Osteoblast (primary cell): Measurements from ENCODE around the gene ABCC4. TPM values are rescaled to one million over a fixed set of nuclear protein-coding genes. Genes with fewer than 3 reads are reported as not detected.

Experiments used
- DNase-seq: peaks from one replicate; pipeline ENCODE4 v3.0.0; 2011; ENCODE audit warnings: low spot score, mixed read lengths; ENCODE audit not compliant: insufficient read length; ENCODE audit errors: missing footprints
- H2AFZ ChIP-seq: 2 replicates; pipeline ENCODE4 v1.6.0; 2011; ENCODE audit warnings: mild to moderate bottlenecking, low read length
- H3K27ac ChIP-seq: 2 replicates; pipeline ENCODE4 v1.5.1; 2011; ENCODE audit warnings: mild to moderate bottlenecking, low read depth, low read length, moderate library complexity
- H3K27me3 ChIP-seq: 2 replicates; pipeline ENCODE4 v1.6.0; 2012; ENCODE audit warnings: mild to moderate bottlenecking, control low read depth, inconsistent platforms, low read length, moderate library complexity; ENCODE audit not compliant: insufficient read depth
- H3K36me3 ChIP-seq: 2 replicates; pipeline ENCODE4 v1.5.1; 2011; ENCODE audit warnings: mild to moderate bottlenecking, low read length, control low read depth, moderate library complexity; ENCODE audit not compliant: insufficient read depth
- H3K4me1 ChIP-seq: 2 replicates; pipeline ENCODE4 v1.5.1; 2011; ENCODE audit warnings: mild to moderate bottlenecking, low read length, control low read depth, moderate library complexity; ENCODE audit not compliant: insufficient read depth
- H3K4me2 ChIP-seq: 2 replicates; pipeline ENCODE4 v1.6.0; 2011; ENCODE audit warnings: mild to moderate bottlenecking, low read length; ENCODE audit not compliant: insufficient read depth
- H3K4me3 ChIP-seq: fragments of 200-600 bp; sonication (generic); 3 replicates; pipeline ENCODE4 v1.5.1; 2012; ENCODE audit warnings: mild to moderate bottlenecking, low read length, inconsistent platforms; ENCODE audit not compliant: insufficient read depth
- H3K79me2 ChIP-seq: 2 replicates; pipeline ENCODE4 v1.6.0; 2012; ENCODE audit warnings: mild to moderate bottlenecking, low read length, control low read depth, inconsistent platforms; ENCODE audit not compliant: insufficient read depth
- H3K9me3 ChIP-seq: 2 replicates; pipeline ENCODE4 v1.5.1; 2011; ENCODE audit warnings: low read depth, low read length, control low read depth
- H4K20me1 ChIP-seq: 2 replicates; pipeline ENCODE4 v1.6.0; 2012; ENCODE audit warnings: mild to moderate bottlenecking, low read length, control low read depth; ENCODE audit not compliant: insufficient read depth
- total RNA-seq: library from RNA; depleted of rRNA; stranded (reverse); fragments of >200 nt; gene quantifications from 2 replicates; pipeline ENCODE4 v1.2.3, GENCODE V29; 2012
- TF ChIP-seq, protein P1 (sequence below): IDR thresholded peaks from 2 replicates; pipeline ENCODE4 v1.5.1; 2011; ENCODE audit warnings: mild to moderate bottlenecking, low read depth, low read length, moderate library complexity; ENCODE audit errors: extremely low read depth

The ABCC4 gene
- total RNA-seq, 1 donor: 27.5 TPM

DNA sequence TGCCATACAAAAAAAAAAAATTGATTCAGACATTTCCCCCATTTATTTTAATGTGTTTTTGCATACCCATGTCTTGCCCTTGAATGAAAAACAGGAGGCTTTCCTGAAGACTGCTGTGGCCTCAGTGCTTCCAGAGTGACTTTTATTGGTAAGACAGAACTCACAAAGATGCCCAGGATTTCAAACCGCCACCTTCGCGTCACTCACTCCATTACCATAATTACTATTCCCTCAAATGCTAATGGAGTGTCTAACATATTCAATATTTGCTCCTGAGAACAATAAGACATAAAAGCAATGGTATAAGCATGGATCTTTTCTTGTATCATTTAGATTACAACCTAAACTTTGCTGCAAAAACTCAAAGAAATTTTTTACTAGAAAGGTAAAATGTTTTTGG, 306.7 kb downstream of the ABCC4 start:
- no peaks in the 10 kb centered on the region for H3K79me2 ChIP-seq
- H2AFZ ChIP-seq: no peak overlapping the region
- no peaks in the 10 kb centered on the region for H3K36me3 ChIP-seq
- H3K27ac ChIP-seq: no peak overlapping the region
- TF ChIP-seq, protein P1, sequence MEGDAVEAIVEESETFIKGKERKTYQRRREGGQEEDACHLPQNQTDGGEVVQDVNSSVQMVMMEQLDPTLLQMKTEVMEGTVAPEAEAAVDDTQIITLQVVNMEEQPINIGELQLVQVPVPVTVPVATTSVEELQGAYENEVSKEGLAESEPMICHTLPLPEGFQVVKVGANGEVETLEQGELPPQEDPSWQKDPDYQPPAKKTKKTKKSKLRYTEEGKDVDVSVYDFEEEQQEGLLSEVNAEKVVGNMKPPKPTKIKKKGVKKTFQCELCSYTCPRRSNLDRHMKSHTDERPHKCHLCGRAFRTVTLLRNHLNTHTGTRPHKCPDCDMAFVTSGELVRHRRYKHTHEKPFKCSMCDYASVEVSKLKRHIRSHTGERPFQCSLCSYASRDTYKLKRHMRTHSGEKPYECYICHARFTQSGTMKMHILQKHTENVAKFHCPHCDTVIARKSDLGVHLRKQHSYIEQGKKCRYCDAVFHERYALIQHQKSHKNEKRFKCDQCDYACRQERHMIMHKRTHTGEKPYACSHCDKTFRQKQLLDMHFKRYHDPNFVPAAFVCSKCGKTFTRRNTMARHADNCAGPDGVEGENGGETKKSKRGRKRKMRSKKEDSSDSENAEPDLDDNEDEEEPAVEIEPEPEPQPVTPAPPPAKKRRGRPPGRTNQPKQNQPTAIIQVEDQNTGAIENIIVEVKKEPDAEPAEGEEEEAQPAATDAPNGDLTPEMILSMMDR: no peak
- H3K4me2 ChIP-seq: no peak overlapping the region
- no peak overlapping the region for H3K4me3 ChIP-seq
- H3K27me3 ChIP-seq: no peaks in the 10 kb centered on the region
- no peaks in the 10 kb centered on the region for H4K20me1 ChIP-seq
- no peaks in the 10 kb centered on the region for H3K9me3 ChIP-seq
- H3K4me1 ChIP-seq: peaks cover 16% of the 10 kb centered on the region
- no peak for DNase-seq

DNA sequence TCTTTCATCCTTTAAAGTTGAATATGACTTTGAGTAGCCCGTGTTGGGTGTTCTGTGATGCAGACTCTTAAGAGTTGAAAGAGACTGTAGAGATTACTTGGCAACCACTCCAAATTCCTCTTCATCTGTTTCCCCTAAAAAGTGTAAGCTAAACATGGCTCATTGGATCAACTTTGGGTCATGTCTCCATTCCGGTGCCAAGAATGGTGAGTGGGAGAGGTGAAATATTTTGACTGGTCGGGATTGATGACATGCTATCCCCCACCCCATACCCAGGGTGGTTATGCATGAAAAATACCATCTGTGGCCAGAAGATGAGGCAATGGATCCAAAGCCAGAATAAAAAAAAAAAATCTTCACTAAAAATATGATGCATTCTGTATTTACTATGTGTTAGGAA, 307.6 kb downstream of the ABCC4 start:
- Histone ChIP-seq H3K4me2 (no peak overlapping the region), H2AFZ (no peak overlapping the region)

DNA sequence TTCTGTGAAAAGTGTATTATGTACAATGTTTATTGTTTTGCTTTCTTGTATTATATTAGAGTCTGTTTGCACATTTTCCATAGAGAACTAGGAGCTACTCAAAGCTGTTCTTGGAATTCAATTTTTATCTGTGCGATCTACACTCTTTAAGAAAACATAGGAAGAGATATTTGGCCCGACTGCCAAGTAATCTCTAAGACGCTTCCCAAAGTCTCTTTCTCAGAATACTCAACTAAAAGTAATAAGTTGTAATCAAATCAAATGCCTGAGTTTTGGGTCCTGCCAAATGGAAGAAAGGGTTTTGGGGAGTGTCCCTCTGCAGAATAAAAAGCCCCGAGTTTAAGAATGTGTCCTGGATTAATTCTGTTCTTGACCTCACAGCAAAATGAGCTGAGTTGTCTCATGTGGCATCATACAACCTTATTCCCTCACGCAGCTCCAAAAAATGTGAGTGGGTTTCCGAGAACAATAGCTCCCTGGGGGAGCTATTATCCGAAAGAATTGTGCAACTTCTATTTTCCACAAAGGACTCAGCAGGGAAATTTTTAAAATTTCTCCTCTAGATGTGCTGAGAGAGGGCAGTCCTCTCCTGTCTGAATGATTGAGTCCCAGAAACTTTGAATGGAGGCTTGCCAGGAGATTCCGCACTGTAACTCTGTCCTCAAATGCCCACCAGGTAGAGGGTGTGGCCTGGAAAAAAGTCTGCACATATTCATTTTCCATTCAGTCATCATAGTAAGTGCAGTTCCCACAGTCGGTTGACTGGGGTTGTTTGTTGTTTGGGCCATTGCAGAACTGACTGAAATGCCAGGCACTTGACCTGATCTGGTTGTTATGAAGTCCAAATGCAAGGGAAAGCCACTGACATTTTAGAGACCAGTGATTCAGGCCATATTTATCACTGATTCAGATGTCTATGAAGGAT, 309.0 kb downstream of the ABCC4 start:
- Histone ChIP-seq H3K4me2 (no peak overlapping the region), H3K4me1 (peaks cover 16% of the 10 kb centered on the region), H2AFZ (no peak overlapping the region), H3K27me3 (no peaks in the 10 kb centered on the region), H4K20me1 (no peaks in the 10 kb centered on the region), H3K9me3 (no peaks in the 10 kb centered on the region), H3K27ac (peak overlapping the region; percentile 62), H3K4me3 (no peak overlapping the region), H3K36me3 (no peaks in the 10 kb centered on the region), H3K79me2 (no peaks in the 10 kb centered on the region)
- TF ChIP-seq, protein P1: no peak
- no peak for DNase-seq

More for the DNA sequence above, 307.6 kb downstream of the ABCC4 start:
- Histone ChIP-seq H3K4me3 (no peak overlapping the region), H3K36me3 (no peaks in the 10 kb centered on the region), H3K9me3 (no peaks in the 10 kb centered on the region), H4K20me1 (no peaks in the 10 kb centered on the region), H3K27me3 (no peaks in the 10 kb centered on the region), H3K79me2 (no peaks in the 10 kb centered on the region), H3K27ac (peak overlapping the region; percentile 62), H3K4me1 (peaks cover 16% of the 10 kb centered on the region)
- TF ChIP-seq, protein P1: peak; percentile 40
- no peak for DNase-seq

- Histone ChIP-seq H3K4me2 (no peak overlapping the region), H3K79me2 (no peaks in the 10 kb centered on the region), H3K4me1 (peaks cover 10% of the 10 kb centered on the region), H4K20me1 (no peaks in the 10 kb centered on the region), H3K4me3 (no peak overlapping the region), H2AFZ (no peak overlapping the region), H3K27me3 (no peaks in the 10 kb centered on the region), H3K9me3 (no peaks in the 10 kb centered on the region), H3K27ac (no peak overlapping the region), H3K36me3 (no peaks in the 10 kb centered on the region)
- TF ChIP-seq, protein P1: peak; percentile 21
- DNase-seq: no peak
Observed at GRCh38 chr13:94988654-94989053, 312.6 kb downstream of the ABCC4 start.
